GM18907 (cell line): ENCODE results near the gene BACE1-AS.
"Not testable (repeated sequence)": the region's sequence is repeated elsewhere in the genome, so short reads cannot be mapped to it uniquely, and the experiment has no call there.

Source experiments
- ATAC-seq: cut with Tn5 transposase; IDR thresholded peaks from one replicate; pipeline ENCODE4 v1.9.1; 2021; ENCODE audit warnings: mild to moderate bottlenecking, moderate library complexity; ENCODE audit not compliant: unreplicated experiment

BACE1-AS gene

DNA sequence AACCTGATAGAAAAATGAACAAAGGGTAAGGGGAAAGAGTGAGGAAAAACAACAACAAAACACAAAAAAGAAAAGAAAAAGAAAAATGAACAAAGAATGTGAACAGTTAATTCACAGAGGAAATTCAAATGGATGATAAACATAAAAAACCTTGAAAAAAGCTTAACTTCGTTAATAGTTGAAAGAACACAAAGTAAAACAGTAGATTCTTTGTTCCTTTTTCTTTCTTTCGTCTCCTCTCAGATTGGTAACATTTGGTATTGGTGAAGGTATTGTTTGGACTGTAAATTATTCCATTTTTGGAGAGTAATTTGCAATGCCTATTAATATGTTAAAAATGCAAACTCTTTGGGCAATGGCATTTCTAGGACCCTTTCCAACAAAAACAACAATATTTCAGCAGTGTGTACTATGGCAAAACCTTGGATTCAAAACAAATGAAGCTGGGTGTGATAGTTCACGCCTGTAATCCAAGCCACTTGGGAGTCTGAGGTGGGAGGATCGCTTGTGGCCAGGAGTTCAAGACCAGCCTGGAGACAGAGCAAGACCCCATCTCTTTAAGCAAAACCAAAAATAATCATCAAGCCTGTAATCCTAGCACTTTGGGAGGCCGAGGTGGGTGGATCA lies 28.2 kb downstream of the BACE1-AS start:
- no peak for ATAC-seq

DNA sequence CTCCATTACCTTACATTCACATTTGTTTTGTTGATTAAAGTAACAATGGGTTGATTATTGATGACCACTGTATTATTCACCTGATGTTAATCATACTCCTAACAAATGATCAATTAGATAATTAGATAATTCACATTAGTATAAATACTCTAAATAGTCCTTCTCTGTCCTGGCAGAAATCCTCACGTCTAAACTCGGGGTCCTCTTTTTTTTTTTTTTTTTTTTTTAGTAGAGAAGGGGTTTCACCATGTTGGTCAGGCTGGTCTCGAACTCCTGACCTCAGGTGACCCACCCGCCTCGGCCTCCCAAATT lies 36.1 kb downstream of the BACE1-AS start:
- ATAC-seq = not testable (repeated sequence)

DNA sequence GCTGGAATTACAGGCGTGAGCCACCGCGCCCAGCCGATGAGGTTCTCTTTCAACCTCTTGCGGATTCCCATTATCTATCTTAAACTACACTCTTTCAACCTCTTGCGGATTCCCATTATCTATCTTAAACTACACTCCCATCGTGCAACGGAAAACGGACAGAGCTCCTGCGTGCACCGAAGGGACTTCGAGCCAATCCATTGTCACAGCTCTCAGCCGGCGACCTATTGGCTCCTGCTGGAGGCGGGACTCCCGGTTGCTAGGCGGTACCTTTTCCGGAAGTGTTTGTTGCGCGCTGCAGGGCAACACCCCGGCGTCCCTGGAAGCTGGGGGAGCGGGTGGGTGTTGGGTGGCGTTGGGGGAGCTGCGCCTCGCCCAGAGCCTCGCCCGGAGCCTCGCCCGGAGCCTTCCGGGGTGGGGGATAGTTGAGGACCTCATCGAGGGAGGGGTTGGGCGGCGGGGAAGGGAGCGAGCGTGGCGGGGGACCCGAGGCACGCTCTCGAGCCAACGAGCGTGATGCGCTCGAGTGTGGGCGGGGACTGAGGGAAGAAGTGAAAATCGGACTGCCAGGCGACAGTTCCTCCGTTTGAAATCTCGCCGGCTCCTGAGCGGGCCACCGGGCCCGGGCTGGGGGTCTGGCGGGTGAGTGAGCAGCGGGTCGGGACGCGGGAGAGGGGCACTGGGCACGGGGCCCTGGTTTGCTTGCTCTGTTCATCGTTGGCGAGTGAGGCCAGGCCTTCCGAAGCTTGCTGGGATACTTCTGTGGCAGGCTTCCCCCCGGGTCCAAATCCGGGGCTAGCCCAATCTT lies 36.6 kb downstream of the BACE1-AS start, which contains the start of gene CEP164:
CEP164 (plus strand) TSS at position 288 of the 808 bp plus-strand sequence. CDS start 10,733 bp downstream, outside the sequence.
- ATAC-seq = peak; percentile 97

DNA sequence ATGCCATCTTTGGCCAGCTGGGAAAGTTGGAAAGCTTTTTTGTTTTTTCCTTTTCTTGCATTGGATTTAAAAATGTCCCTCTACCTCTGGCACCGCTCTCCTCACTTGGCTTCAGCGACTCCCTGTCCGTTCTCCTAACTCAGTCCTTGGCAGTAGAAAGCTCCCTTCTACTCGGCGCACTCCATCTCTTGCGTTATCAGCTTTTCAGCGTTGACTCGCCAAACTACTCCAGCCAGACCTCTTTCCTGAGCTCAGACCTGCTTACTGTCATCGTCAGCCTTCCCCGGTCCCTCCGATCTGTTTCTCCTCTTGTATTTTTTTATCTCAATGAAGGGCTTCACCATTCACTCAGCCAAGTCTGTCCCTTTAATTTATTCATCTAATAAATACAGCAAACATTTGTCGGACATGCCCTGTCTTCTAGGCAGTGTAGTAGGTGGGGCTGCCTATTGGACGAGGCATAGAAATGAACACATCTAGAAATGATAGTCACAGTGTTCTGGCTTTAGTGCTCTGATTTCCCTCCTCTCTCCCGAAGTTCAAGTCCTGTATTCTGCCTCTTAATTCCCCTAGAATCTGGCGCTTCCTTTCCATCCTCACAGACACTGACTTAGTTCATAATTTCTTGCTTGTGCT lies 37.3 kb downstream of the BACE1-AS start:
- ATAC-seq = peak; percentile 14

DNA sequence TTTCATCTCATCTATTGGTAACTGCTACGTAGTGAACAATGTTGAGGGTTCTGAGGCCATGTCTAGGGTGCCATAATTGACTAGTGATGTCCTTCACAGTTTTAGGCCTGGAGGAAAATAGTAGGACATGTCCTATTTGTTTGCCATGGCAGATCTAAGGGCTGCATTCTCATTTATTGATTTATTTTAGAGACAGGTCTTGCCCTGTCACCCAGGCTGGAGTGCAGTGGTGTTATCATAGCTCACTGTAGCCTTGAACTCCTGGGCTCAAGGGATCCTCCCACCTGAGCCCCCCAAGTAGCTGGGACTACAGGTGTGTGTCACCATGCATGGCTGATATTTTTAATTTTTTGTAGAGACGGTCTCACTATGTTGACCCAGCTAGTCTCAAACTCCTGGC lies 41.7 kb downstream of the BACE1-AS start:
- no peak for ATAC-seq

DNA sequence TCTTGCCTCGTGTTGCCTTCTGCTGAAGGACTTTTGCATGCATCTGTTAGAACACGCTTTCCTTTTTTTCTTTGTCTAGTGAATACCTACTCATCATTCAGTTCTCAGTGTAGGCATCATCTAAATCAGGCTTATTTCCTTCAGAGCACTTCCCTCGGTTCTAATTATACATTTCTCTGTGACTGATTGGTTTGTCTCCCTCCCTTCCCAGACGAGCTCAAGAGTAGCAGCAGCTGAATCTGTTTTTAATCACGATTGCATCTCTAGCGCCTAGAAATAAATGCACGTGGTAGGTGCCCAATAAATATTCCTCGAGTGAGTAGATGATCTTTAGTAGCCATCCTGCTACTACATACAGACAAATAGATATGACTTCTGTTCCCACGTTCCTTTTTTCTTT lies 42.8 kb downstream of the BACE1-AS start:
- ATAC-seq = no peak

DNA sequence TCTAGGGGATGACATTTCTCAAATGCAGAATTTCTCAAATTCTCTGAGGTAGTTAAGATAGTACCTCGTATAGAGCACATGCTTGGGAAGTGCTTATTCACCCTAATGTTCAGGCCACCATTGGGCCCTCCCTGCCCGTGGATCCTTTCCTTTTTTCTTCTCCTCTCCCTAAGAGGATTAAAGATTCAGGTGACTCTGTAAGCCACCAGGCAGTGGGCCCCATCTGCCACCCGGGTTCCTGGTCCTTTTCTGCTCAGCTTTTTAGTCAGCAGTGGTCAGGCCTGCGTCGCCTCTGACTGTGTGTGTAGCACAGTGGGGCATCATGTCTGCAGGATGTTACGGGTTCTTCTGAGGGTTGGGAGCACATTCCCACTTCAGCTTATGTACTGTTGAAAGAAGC lies 43.8 kb downstream of the BACE1-AS start:
- ATAC-seq = no peak

DNA sequence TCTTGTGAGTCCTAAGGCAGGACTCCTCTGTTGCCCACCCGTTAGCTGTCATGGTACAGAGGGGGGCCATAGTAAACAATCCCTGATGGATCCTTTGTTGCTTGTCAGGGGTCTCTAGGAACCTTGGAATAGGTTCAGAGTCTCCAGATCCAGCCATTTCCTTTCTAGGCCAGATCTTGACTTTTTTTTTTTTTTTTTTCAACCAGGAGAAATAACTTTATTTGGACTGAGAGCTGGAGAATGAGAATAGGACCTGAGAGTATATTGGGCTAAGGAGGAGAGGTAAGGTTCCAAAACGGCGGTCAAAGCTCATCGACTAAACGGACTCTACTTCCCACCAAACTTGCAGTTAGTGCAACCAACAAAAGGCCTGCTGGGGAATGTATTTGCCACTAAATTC lies 44.3 kb downstream of the BACE1-AS start:
- ATAC-seq = no peak

DNA sequence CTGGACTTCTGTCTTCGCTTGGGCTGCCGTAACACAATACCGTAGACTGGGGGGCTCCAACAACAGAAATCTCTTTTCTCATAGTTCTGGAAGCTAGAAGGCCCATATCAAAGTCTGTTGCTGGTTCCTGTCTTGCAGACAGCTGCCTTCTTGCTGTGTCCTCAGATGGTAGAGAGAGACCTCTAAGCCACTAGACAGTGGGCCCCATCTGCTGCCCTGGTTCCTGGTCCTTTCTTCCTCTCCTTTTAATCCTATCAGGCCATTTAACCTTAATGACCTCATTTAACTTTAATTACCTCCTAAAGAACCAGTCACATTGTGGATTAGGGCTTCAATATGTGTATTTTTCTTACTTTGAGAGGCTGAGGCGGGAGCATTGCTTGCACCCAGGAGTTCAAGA lies 45.9 kb downstream of the BACE1-AS start:
- no peak for ATAC-seq
